CD4-positive, alpha-beta T cell (primary cell): ENCODE results near the gene ASTN2. TPM values are rescaled to one million over a fixed set of nuclear protein-coding genes. Genes with fewer than 3 reads are reported as not detected.

Source experiments
- ATAC-seq: fragments of 200-7000 bp; cut with Tn5 transposase; one replicate; pipeline ENCODE4 v1.10.0; 2022; ENCODE audit warnings: mild to moderate bottlenecking; ENCODE audit not compliant: poor library complexity
- CTCF ChIA-PET: fragments of 350-600 bp; sonication (Branson Sonifier 250); formaldehyde crosslinking; loops from one replicate; lab custom pipeline; 2021; ENCODE audit warnings: antibody characterized with exemption, inconsistent platforms; lab: Charles Lee
- POLR2A ChIA-PET: fragments of 350-600 bp; sonication (Branson Sonifier 250); formaldehyde crosslinking; loops from one replicate; lab custom pipeline; 2021; ENCODE audit warnings: antibody characterized with exemption, inconsistent platforms; lab: Charles Lee
- DNase-seq, 14 experiments: peaks; one replicate each; pipeline ENCODE4 v3.0.0-alpha.2; 2013 to 2020; ENCODE audit warnings: mixed read lengths in 2 of 14
- H3K27ac ChIP-seq, 2 donors: one replicate each; pipeline versions ENCODE4 v1.5.1 to v1.7.0; 2013; ENCODE audit warnings: low read length in 2 of 2, low read depth in 1 of 2, mild to moderate bottlenecking in 1 of 2
- H3K27me3 ChIP-seq, 2 experiments: 1 replicate in 1 of 2; 2 replicates in 1 of 2; pipeline versions ENCODE4 v1.6.1 to v1.7.0; 2013; ENCODE audit warnings: low read length in 2 of 2, control low read depth in 1 of 2, mild to moderate bottlenecking in 1 of 2, moderate library complexity in 1 of 2; ENCODE audit not compliant: insufficient read depth in 2 of 2, control insufficient read depth in 1 of 2
- H3K36me3 ChIP-seq: one replicate; pipeline ENCODE4 v1.6.1; 2013; ENCODE audit warnings: low read length, control low read depth; ENCODE audit not compliant: insufficient read depth
- H3K4me1 ChIP-seq: one replicate; pipeline ENCODE4 v1.6.1; 2013; ENCODE audit warnings: low read length, control low read depth; ENCODE audit not compliant: insufficient read depth
- H3K4me3 ChIP-seq: one replicate; pipeline ENCODE4 v1.5.1; 2013; ENCODE audit warnings: mild to moderate bottlenecking, low read length, moderate library complexity
- H3K9me3 ChIP-seq, 2 experiments: 1 replicate in 1 of 2; 2 replicates in 1 of 2; pipeline versions ENCODE4 v1.6.1 to v1.7.0; 2013; ENCODE audit warnings: low read length in 2 of 2, mild to moderate bottlenecking in 2 of 2, control low read depth in 1 of 2, moderate library complexity in 1 of 2; ENCODE audit not compliant: control insufficient read depth in 1 of 2, insufficient read depth in 1 of 2
- H3K27ac Mint-ChIP-seq: one replicate; pipeline ENCODE4 v1.8.0; 2020; ENCODE audit warnings: mixed read lengths
- H3K27me3 Mint-ChIP-seq: one replicate; pipeline ENCODE4 v1.8.0; 2021; ENCODE audit warnings: mixed read lengths
- H3K36me3 Mint-ChIP-seq: one replicate; pipeline ENCODE4 v1.8.0; 2021; ENCODE audit warnings: low read depth, mixed read lengths
- H3K4me1 Mint-ChIP-seq: one replicate; pipeline ENCODE4 v1.8.0; 2021; ENCODE audit warnings: low read depth, mixed read lengths
- H3K4me3 Mint-ChIP-seq: one replicate; pipeline ENCODE4 v1.8.0; 2020; ENCODE audit warnings: mild to moderate bottlenecking, mixed read lengths
- H3K9me3 Mint-ChIP-seq: one replicate; pipeline ENCODE4 v1.8.0; 2020; ENCODE audit warnings: mixed read lengths
- CTCF ChIP-seq: fragments of 200-600 bp; IDR thresholded peaks from one replicate; pipeline ENCODE4 v1.8.0; 2022; ENCODE audit warnings: antibody characterized with exemption, mild to moderate bottlenecking
- intact Hi-C, 2 experiments: fragments of 100-400 bp; cut with DNase I in 1 of 2; cut with micrococcal nuclease in 1 of 2; formaldehyde crosslinking; loops; one replicate each; pipeline versions ENCODE4 v1.15.1 to v1.9.0; 2023 to 2025; cut with DNase I, micrococcal nuclease
- total RNA-seq, 174 experiments: library from RNA in 2 of 174; stranded (reverse) in 2 of 174; gene quantifications; one replicate each; pipeline ENCODE4 v1.2.3 and lab custom pipeline; 2021 to 2026

ASTN2 gene
- total RNA-seq, 2 experiments from 2014 or later = 2.3 to 2.4 TPM

- Mint-ChIP-seq H3K36me3 (no peaks in the 10 kb centered on the region), H3K4me3 (no peak overlapping the region), H3K9me3 (no peaks in the 10 kb centered on the region), H3K27me3 (no peaks in the 10 kb centered on the region), H3K4me1 (no peaks in the 10 kb centered on the region), H3K27ac (no peak overlapping the region)
- no peaks in the 10 kb centered on the region for H3K4me1 ChIP-seq
- TF ChIP-seq CTCF = no peak
- no peaks in the 10 kb centered on the region for H3K36me3 ChIP-seq
- H3K27me3 ChIP-seq = no peaks in the 10 kb centered on the region
- no peak overlapping the region for H3K4me3 ChIP-seq
- H3K9me3 ChIP-seq = no peaks in the 10 kb centered on the region
- intact Hi-C loops = no loop called here
- DNase-seq = no peak
- CTCF ChIA-PET = interaction anchor here (0.6 kb wide), 1 partner anchor 1030 kb away, joined by 3 read pairs; no protein-coding TSS in a partner anchor
- POLR2A ChIA-PET = no interaction called here
- ATAC-seq = no peak
- no peak overlapping the region for H3K27ac ChIP-seq
Observed at GRCh38 chr9:116405321-116405720, 1009.5 kb downstream of the ASTN2 start.

GRCh38 chr9:116404228-116404627 lies 1010.6 kb downstream of the ASTN2 start:
- ChIA-PET POLR2A (no interaction called here), CTCF (no interaction called here)
- Mint-ChIP-seq H3K9me3 (no peaks in the 10 kb centered on the region), H3K4me3 (no peak overlapping the region), H3K36me3 (no peaks in the 10 kb centered on the region), H3K27me3 (no peaks in the 10 kb centered on the region), H3K27ac (no peak overlapping the region), H3K4me1 (no peaks in the 10 kb centered on the region)
- ATAC-seq = no peak
- Histone ChIP-seq H3K27ac (no peak overlapping the region), H3K36me3 (no peaks in the 10 kb centered on the region), H3K9me3 (no peaks in the 10 kb centered on the region), H3K4me3 (no peak overlapping the region), H3K27me3 (no peaks in the 10 kb centered on the region), H3K4me1 (no peaks in the 10 kb centered on the region)
- DNase-seq = no peak
- TF ChIP-seq CTCF = no peak
- intact Hi-C loops = no loop called here

GRCh38 chr9:116403171-116403570 lies 1011.7 kb downstream of the ASTN2 start:
- POLR2A ChIA-PET = no interaction called here
- Histone ChIP-seq H3K36me3 (no peaks in the 10 kb centered on the region), H3K27ac (no peak overlapping the region), H3K27me3 (no peaks in the 10 kb centered on the region), H3K4me3 (no peak overlapping the region), H3K9me3 (no peaks in the 10 kb centered on the region), H3K4me1 (no peaks in the 10 kb centered on the region)
- Mint-ChIP-seq H3K27ac (no peak overlapping the region), H3K27me3 (no peaks in the 10 kb centered on the region), H3K4me3 (no peak overlapping the region), H3K9me3 (no peaks in the 10 kb centered on the region), H3K4me1 (no peaks in the 10 kb centered on the region), H3K36me3 (no peaks in the 10 kb centered on the region)
- no peak for ATAC-seq
- no peak for DNase-seq
- no peak for TF ChIP-seq CTCF
- CTCF ChIA-PET = no interaction called here
- intact Hi-C loops = no loop called here
